Gastroesophageal sphincter (tissue), 4 donors: ENCODE measurements around the gene TECPR2. TPM values are rescaled to one million over a fixed set of nuclear protein-coding genes. Genes with fewer than 3 reads are reported as not detected.

ENCODE experiments used
- ATAC-seq: fragments of 150-250 bp; one replicate; pipeline ENCODE4 v1.9.1; 2016; ENCODE audit warnings: mild to moderate bottlenecking, moderate library complexity
- H3K27ac ChIP-seq, 4 donors: fragments of 200-600 bp; sonication (generic) in 3 of 4; 1 replicate in 3 of 4; 2 replicates in 1 of 4; pipeline ENCODE4 v1.5.1; 2016 to 2019
- H3K27me3 ChIP-seq: fragments of 200-600 bp; sonication (generic); one replicate; pipeline ENCODE4 v1.5.1; 2019
- H3K36me3 ChIP-seq, 2 donors: fragments of 200-600 bp; sonication (generic); one replicate each; pipeline ENCODE4 v1.5.1; 2019; ENCODE audit warnings: control low read depth in 1 of 2
- H3K4me1 ChIP-seq, 3 donors: fragments of 200-600 bp; sonication (generic); 1 replicate in 2 of 3; 2 replicates in 1 of 3; pipeline ENCODE4 v1.5.1; 2016 to 2019; ENCODE audit warnings: control low read depth in 2 of 3
- H3K4me3 ChIP-seq, 2 donors: fragments of 200-600 bp; sonication (generic); one replicate each; pipeline ENCODE4 v1.5.1; 2019; ENCODE audit warnings: mild to moderate bottlenecking in 1 of 2, moderate library complexity in 1 of 2
- H3K9me3 ChIP-seq, 3 donors: fragments of 200-600 bp; sonication (generic); one replicate each; pipeline ENCODE4 v1.5.1; 2017 to 2019; ENCODE audit warnings: control low read depth in 2 of 3
- EP300 ChIP-seq: sonication (generic); formaldehyde crosslinking; IDR thresholded peaks from one replicate; pipeline ENCODE4 v1.6.1; 2017; ENCODE audit warnings: antibody characterized with exemption, mild to moderate bottlenecking
- POLR2A ChIP-seq, 2 donors: fragments of 450-650 bp; IDR thresholded peaks; one replicate each; pipeline ENCODE4 v1.6.1; 2017; ENCODE audit warnings: antibody characterized with exemption in 2 of 2, mild to moderate bottlenecking in 2 of 2, moderate library complexity in 1 of 2
- POLR2AphosphoS5 ChIP-seq: sonication (generic); formaldehyde crosslinking; IDR thresholded peaks from one replicate; pipeline ENCODE4 v1.6.1; 2017; ENCODE audit warnings: antibody characterized with exemption
- WGBS, 2 donors: methylation state at CpG; one replicate each; pipeline ENCODE4 v1.1.5; 2018; ENCODE audit warnings: low coverage in 1 of 2; 5-methylcytosine and 5-hydroxymethylcytosine counted together
- total RNA-seq, 4 donors: library from RNA; depleted of rRNA; stranded (reverse); fragments of >200 nt; gene quantifications; one replicate each; pipeline ENCODE4 v1.1.0, GENCODE V29; 2016
- TF ChIP-seq, protein P1 (sequence below), 4 experiments: fragments of 200-600 bp in 2 of 4; fragments of 450-650 bp in 2 of 4; sonication (generic) in 1 of 4; IDR thresholded peaks; one replicate each; pipeline ENCODE4 v1.5.1; 2017 to 2019; ENCODE audit warnings: antibody characterized with exemption in 4 of 4, mild to moderate bottlenecking in 2 of 4, moderate library complexity in 2 of 4

Gene TECPR2
- total RNA-seq, 4 donors from 2014 or later = 26.0 to 57.2 (median 30.5) TPM

DNA sequence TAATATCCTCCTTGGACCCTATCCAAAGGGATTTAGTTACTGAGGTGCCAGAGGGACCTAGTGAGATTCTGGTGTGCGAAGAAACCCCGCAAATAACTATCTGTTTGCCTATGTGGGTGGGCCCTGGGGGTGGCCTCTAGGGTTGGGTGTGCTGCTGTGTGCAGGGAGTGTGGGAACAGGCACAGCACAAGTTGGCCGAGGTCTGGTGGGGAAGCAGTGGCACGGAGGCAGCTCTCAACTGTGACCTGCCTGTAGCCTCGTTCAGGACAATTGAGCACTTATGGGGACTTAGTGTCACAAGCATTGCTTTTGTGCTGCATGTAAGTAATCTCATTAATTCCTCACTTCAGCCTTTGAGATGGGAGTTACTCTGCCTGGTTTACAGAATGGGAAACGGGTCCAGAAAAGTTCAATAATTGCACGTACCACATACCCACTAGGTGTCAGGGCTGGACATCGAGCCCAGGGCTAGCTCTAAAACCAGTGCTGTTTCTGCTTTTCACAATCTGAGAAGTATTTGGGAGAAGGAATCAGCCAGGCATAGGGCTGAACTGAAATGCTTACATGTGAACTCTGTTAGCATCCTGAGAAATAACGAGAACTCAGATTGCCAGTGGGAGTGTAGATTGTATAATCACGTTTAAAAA is 58.8 kb downstream of the TECPR2 start:
- H3K36me3 ChIP-seq = peaks cover 0 to 50% of the 10 kb centered on the region in 2 donors
- TF ChIP-seq POLR2A (IDR thresholded peaks at IDR 0.05) (no peak), EP300 (no peak)
- TF ChIP-seq, protein P1, sequence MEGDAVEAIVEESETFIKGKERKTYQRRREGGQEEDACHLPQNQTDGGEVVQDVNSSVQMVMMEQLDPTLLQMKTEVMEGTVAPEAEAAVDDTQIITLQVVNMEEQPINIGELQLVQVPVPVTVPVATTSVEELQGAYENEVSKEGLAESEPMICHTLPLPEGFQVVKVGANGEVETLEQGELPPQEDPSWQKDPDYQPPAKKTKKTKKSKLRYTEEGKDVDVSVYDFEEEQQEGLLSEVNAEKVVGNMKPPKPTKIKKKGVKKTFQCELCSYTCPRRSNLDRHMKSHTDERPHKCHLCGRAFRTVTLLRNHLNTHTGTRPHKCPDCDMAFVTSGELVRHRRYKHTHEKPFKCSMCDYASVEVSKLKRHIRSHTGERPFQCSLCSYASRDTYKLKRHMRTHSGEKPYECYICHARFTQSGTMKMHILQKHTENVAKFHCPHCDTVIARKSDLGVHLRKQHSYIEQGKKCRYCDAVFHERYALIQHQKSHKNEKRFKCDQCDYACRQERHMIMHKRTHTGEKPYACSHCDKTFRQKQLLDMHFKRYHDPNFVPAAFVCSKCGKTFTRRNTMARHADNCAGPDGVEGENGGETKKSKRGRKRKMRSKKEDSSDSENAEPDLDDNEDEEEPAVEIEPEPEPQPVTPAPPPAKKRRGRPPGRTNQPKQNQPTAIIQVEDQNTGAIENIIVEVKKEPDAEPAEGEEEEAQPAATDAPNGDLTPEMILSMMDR (IDR thresholded peaks at IDR 0.05) = no peak
- ATAC-seq = no peak

DNA sequence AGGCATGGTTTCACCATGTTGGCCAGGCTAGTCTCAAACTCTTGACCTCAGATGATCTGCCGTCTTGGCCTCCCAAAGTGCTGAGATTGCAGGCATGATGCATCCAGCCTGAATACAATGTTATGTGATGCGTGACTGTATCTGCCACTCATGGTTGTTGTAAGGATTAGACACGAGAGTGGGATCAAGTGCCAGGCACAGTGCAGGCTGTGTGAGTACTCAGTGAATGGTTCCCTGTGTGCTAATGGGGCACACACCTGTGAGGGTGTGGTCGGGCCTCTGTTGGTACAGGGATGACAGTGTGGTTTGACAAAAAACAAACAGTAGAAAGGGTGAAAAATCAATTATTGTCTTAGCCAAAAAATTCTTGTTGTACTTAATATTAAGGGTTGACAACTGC is 61.8 kb downstream of the TECPR2 start:
- Histone ChIP-seq H3K9me3 (no peaks in the 10 kb centered on the region), H3K27ac (no peak overlapping the region), H3K4me1 (peaks cover 0 to 7% (median 0%) of the 10 kb centered on the region in 3 donors), H3K36me3 (peaks cover 0 to 78% of the 10 kb centered on the region in 2 donors), H3K27me3 (no peaks in the 10 kb centered on the region), H3K4me3 (no peak overlapping the region)
- ATAC-seq = no peak
- TF ChIP-seq, protein P1 (IDR thresholded peaks at IDR 0.05) = no peak
- TF ChIP-seq EP300 (no peak), POLR2AphosphoS5 (no peak)
- 90 to 100% methylated on average over 1 to 4 of the region's 4 CpGs for WGBS, 2 donors

More for the DNA sequence above, 58.8 kb downstream of the TECPR2 start:
- 79 to 90% methylated on average over 2 to 9 of the region's 10 CpGs for WGBS, 2 donors
- H3K9me3 ChIP-seq = no peaks in the 10 kb centered on the region
- no peak overlapping the region for H3K4me3 ChIP-seq
- H3K27me3 ChIP-seq = no peaks in the 10 kb centered on the region
- no peak overlapping the region for H3K27ac ChIP-seq
- H3K4me1 ChIP-seq = peaks cover 0 to 10% (median 0%) of the 10 kb centered on the region in 3 donors

DNA sequence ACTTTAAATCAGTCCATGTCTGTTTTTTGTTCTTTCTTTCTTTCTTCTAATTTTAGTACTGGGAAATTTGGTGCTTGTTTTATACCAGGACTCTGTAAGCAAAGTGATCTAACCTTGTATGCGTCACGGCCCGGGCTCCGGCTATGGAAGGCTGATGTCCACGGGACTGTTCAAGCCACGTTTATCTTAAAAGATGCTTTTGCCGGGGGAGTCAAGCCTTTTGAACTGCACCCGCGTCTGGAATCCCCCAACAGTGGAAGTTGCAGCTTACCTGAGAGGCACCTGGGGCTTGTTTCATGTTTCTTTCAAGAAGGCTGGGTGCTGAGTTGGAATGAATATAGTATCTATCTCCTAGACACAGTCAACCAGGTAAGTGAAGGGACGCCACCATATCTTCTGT is 62.2 kb downstream of the TECPR2 start:
- no peak overlapping the region for H3K27ac ChIP-seq
- peaks cover 0 to 78% of the 10 kb centered on the region in 2 donors for H3K36me3 ChIP-seq
- peaks cover 0 to 7% (median 0%) of the 10 kb centered on the region in 3 donors for H3K4me1 ChIP-seq
- no peak for ATAC-seq
- H3K9me3 ChIP-seq = no peaks in the 10 kb centered on the region
- no peaks in the 10 kb centered on the region for H3K27me3 ChIP-seq
- TF ChIP-seq, protein P1 (IDR thresholded peaks at IDR 0.05) = no peak
- TF ChIP-seq POLR2AphosphoS5 (no peak), POLR2A (IDR thresholded peaks at IDR 0.05) (no peak), EP300 (no peak)
- no peak overlapping the region for H3K4me3 ChIP-seq
- 79 to 92% methylated on average over 1 to 10 of the region's 10 CpGs for WGBS, 2 donors

DNA sequence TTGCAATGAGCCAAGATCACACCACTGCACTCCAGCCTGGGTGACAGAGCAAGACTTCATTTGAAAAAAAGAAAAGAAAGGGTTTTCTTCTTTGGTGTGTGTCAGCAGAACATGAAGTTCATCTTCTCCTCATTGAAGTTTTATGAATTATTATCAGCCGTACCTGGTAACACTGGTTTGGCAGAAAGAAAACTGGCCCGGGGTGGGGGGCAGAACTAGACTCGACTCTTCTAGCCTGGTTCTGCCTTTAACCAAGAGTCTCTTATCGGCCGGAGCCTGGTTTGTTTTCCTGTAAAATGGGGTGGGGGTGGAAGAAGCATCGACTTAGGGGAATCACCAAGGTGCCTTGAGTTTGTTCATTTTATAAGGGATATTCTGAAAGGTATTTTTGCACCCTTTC is 64.1 kb downstream of the TECPR2 start:
- no peak for TF ChIP-seq POLR2AphosphoS5
- no peak for TF ChIP-seq EP300
- TF ChIP-seq, protein P1 (IDR thresholded peaks at IDR 0.05) = no peak
- no peak for TF ChIP-seq POLR2A (IDR thresholded peaks at IDR 0.05)
- Histone ChIP-seq H3K9me3 (no peaks in the 10 kb centered on the region), H3K27me3 (no peaks in the 10 kb centered on the region), H3K36me3 (peaks cover 0 to 76% of the 10 kb centered on the region in 2 donors), H3K27ac (peak overlapping the region in 3 of 4 donors; percentile 39 to 63 (median 48)), H3K4me1 (peaks cover 0 to 7% (median 0%) of the 10 kb centered on the region in 3 donors), H3K4me3 (no peak overlapping the region)
- 84 to 95% methylated on average over 4 to 6 of the region's 6 CpGs for WGBS, 2 donors
- no peak for ATAC-seq

DNA sequence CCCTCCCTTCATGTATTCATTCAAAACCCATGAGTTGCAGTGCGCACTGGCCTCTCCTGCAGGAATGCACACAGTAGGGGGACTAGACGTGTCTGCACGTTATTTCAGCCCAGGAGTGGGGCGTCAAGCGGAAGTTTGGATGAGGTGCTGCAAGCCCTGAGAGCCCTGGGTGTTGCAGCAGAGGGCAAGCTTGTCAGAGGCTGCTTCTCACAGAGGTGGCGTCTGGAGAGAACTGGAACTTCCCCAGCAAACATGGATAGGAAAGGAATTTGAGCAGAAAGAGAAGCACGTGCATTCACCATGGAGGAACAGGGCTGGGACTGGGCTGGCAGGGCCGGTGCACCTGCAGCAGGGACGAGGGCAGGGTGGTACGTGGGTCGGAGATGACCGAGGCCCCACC is 64.9 kb downstream of the TECPR2 start:
- Histone ChIP-seq H3K36me3 (peaks cover 0 to 81% of the 10 kb centered on the region in 2 donors), H3K4me3 (no peak overlapping the region), H3K4me1 (peaks cover 0 to 7% (median 0%) of the 10 kb centered on the region in 3 donors), H3K27me3 (no peaks in the 10 kb centered on the region), H3K9me3 (no peaks in the 10 kb centered on the region), H3K27ac (no peak overlapping the region)
- TF ChIP-seq, protein P1 (IDR thresholded peaks at IDR 0.05) = no peak
- TF ChIP-seq POLR2AphosphoS5 (no peak), EP300 (no peak), POLR2A (IDR thresholded peaks at IDR 0.05) (no peak)
- no peak for ATAC-seq
- WGBS, 2 donors = 93% methylated on average over 6 of the region's 12 CpGs; no CpG with 5 or more reads in 1 of the 2 donors
